HepG2 (cell line): Measurements from ENCODE around the gene SYCP2L. TPM values are rescaled to one million over a fixed set of nuclear protein-coding genes. Genes with fewer than 3 reads are reported as not detected.

ENCODE experiments used
- ATF7 ChIP-seq, 2 experiments: fragments of 450-650 bp in 1 of 2; sonication (generic) in 1 of 2; formaldehyde crosslinking in 1 of 2; IDR thresholded peaks; 2 replicates each; pipeline versions ENCODE4 v1.4.0 to v1.6.1; 2016 to 2020; ENCODE audit warnings: antibody characterized with exemption in 1 of 2, mild to moderate bottlenecking in 1 of 2, missing genetic modification reagents in 1 of 2
- CEBPB ChIP-seq: IDR thresholded peaks from 2 replicates; pipeline ENCODE4 v1.6.1; 2011; ENCODE audit warnings: low read depth, low read length, improper control_type of control experiment, borderline replicate concordance
- GATAD1 ChIP-seq: IDR thresholded peaks from 2 replicates; pipeline ENCODE4 v1.6.1; 2016; ENCODE audit warnings: missing genetic modification reagents, missing compliant biosample characterization
- HNF4A ChIP-seq: sonication (generic); formaldehyde crosslinking; IDR thresholded peaks from 2 replicates; pipeline ENCODE4 v1.4.0; 2020; ENCODE audit warnings: missing genetic modification reagents
- MAFG ChIP-seq: sonication (generic); formaldehyde crosslinking; IDR thresholded peaks from 2 replicates; pipeline ENCODE4 v1.5.1; 2020; ENCODE audit warnings: mild to moderate bottlenecking, missing genetic modification reagents
- MAFK ChIP-seq, 2 experiments: IDR thresholded peaks in 1 of 2; conservative IDR thresholded peaks in 1 of 2; 2 replicates each; pipeline ENCODE4 v1.6.1; 2011; ENCODE audit warnings: improper control_type of control experiment in 2 of 2, low read length in 2 of 2
- MIXL1 ChIP-seq: IDR thresholded peaks from 2 replicates; pipeline ENCODE4 v1.6.1; 2016
- MXD1 ChIP-seq: sonication (generic); formaldehyde crosslinking; IDR thresholded peaks from 2 replicates; pipeline ENCODE4 v1.4.0; 2020; ENCODE audit warnings: mild to moderate bottlenecking, missing genetic modification reagents
- PAXIP1 ChIP-seq: sonication (generic); formaldehyde crosslinking; conservative IDR thresholded peaks from 2 replicates; pipeline ENCODE4 v1.4.0; 2020; ENCODE audit warnings: mild to moderate bottlenecking, missing genetic modification reagents, moderate library complexity
- PHF20 ChIP-seq: sonication (generic); formaldehyde crosslinking; IDR thresholded peaks from 2 replicates; pipeline ENCODE4 v1.5.0; 2020; ENCODE audit warnings: mild to moderate bottlenecking, missing genetic modification reagents
- PREB ChIP-seq: sonication (generic); formaldehyde crosslinking; IDR thresholded peaks from 2 replicates; pipeline ENCODE4 v1.4.0; 2020; ENCODE audit warnings: missing genetic modification reagents
- RCOR2 ChIP-seq: IDR thresholded peaks from 2 replicates; pipeline ENCODE4 v1.6.1; 2016; ENCODE audit warnings: missing biosample characterization, missing genetic modification reagents
- RXRB ChIP-seq: IDR thresholded peaks from 2 replicates; pipeline ENCODE4 v1.6.1; 2016; ENCODE audit warnings: borderline replicate concordance, missing genetic modification reagents, missing compliant biosample characterization
- SOX13 ChIP-seq, 3 experiments: fragments of 450-650 bp in 1 of 3; sonication (generic) in 1 of 3; formaldehyde crosslinking in 1 of 3; IDR thresholded peaks in 2 of 3; conservative IDR thresholded peaks in 1 of 3; 2 replicates each; pipeline versions ENCODE4 v1.5.0 to v1.6.1; 2016 to 2020; ENCODE audit warnings: antibody characterized with exemption in 1 of 3, mild to moderate bottlenecking in 1 of 3, missing compliant biosample characterization in 1 of 3, missing genetic modification reagents in 1 of 3, moderate library complexity in 1 of 3
- TCF7 ChIP-seq: sonication (generic); IDR thresholded peaks from 2 replicates; pipeline ENCODE4 v1.6.1; 2016; ENCODE audit warnings: antibody characterized with exemption, low read depth
- ZBTB21 ChIP-seq: sonication (generic); formaldehyde crosslinking; IDR thresholded peaks from 2 replicates; pipeline ENCODE4 v1.4.0; 2020; ENCODE audit warnings: missing genetic modification reagents
- ZC3H13 ChIP-seq: sonication (generic); formaldehyde crosslinking; IDR thresholded peaks from 2 replicates; pipeline ENCODE4 v1.8.1; 2023; ENCODE audit warnings: mild to moderate bottlenecking, missing genetic modification reagents, moderate library complexity
- ZMAT5 ChIP-seq: sonication (generic); formaldehyde crosslinking; IDR thresholded peaks from 2 replicates; pipeline ENCODE4 v1.5.0; 2020; ENCODE audit warnings: mild to moderate bottlenecking, low read depth, missing genetic modification reagents, borderline replicate concordance
- ZMYM3 ChIP-seq: sonication (generic); formaldehyde crosslinking; IDR thresholded peaks from 2 replicates; pipeline ENCODE4 v1.5.1; 2020; ENCODE audit warnings: mild to moderate bottlenecking, missing genetic modification reagents
- ZNF251 ChIP-seq: sonication (generic); formaldehyde crosslinking; IDR thresholded peaks from 2 replicates; pipeline ENCODE4 v1.9.0; 2021; ENCODE audit warnings: mild to moderate bottlenecking, missing genetic modification reagents
- ZNF331 ChIP-seq: sonication (generic); formaldehyde crosslinking; IDR thresholded peaks from 2 replicates; pipeline ENCODE4 v1.4.0; 2020; ENCODE audit warnings: missing genetic modification reagents
- polyA plus RNA-seq, 8 experiments: library from polyadenylated mRNA; depleted of rRNA in 3 of 8; stranded (reverse) in 7 of 8; unstranded in 1 of 8; fragments of >200 nt; fragmentation: Illumina TruSeq in 4 of 8; extraction: Trizol in 4 of 8; gene quantifications; 2 replicates each; pipeline versions ENCODE4 v1.2.1 to v1.2.3, GENCODE V29; 2011 to 2016; ENCODE audit warnings: low read depth in 4 of 8, missing spikeins in 1 of 8, mixed read lengths in 1 of 8; ENCODE audit not compliant: insufficient read depth in 1 of 8
- total RNA-seq, 5 experiments: library from RNA; depleted of rRNA; stranded (reverse); fragments of >200 nt; fragmentation: Illumina TruSeq; extraction: Trizol; gene quantifications; 2 replicates each; pipeline ENCODE4 v1.2.3, GENCODE V29; 2016; ENCODE audit warnings: low read depth in 1 of 5

The SYCP2L gene
- total and polyA plus RNA-seq, 2 of the 13 experiments (the other 11 are each of a cell fraction or from before 2014, with no cell fraction given): 0.22 to 0.54 TPM

- TF ChIP-seq MAFG (CRISPR knock-in tag): no peak
- no peak for TF ChIP-seq PHF20 (CRISPR knock-in tag)
- TF ChIP-seq ZNF331 (CRISPR knock-in tag): no peak
- TF ChIP-seq PREB: no peak
- no peak for TF ChIP-seq ATF7 (IDR thresholded peaks at IDR 0.05)
- TF ChIP-seq ATF7 (CRISPR knock-in tag; IDR thresholded peaks at IDR 0.05): no peak
- no peak for TF ChIP-seq ZC3H13 (CRISPR knock-in tag)
- peak; percentile 62 to 85 for TF ChIP-seq MAFK (conservative IDR thresholded peaks at IDR 0.05 in 1 of 2, IDR thresholded peaks at IDR 0.05 in 1 of 2; ENCODE audit: low read length in 2 of 2)
- no peak for TF ChIP-seq ZNF251 (CRISPR knock-in tag)
- TF ChIP-seq ZBTB21 (CRISPR knock-in tag): no peak
- no peak for TF ChIP-seq MXD1 (CRISPR knock-in tag)
- peak; percentile 57 for TF ChIP-seq PAXIP1
- TF ChIP-seq CEBPB: peak; percentile 64; the same call in 1 of the 2 replicates
- TF ChIP-seq MIXL1 (CRISPR knock-in tag): 0 out of 2 replicates have a peak, but pooled peaks have one; percentile 28
- TF ChIP-seq ZMYM3 (CRISPR knock-in tag): no peak
- peak; percentile 42; the same call in 1 of the 2 replicates for TF ChIP-seq HNF4A (CRISPR knock-in tag)
- no peak for TF ChIP-seq SOX13 (IDR thresholded peaks at IDR 0.05)
- no peak; a peak in 1 of 4 replicates for TF ChIP-seq SOX13 (CRISPR knock-in tag; conservative IDR thresholded peaks at IDR 0.05 in 1 of 2, IDR thresholded peaks at IDR 0.05 in 1 of 2)
- TF ChIP-seq TCF7: peak; percentile 13; the same call in 1 of the 2 replicates
- no peak for TF ChIP-seq ZMAT5
- TF ChIP-seq RCOR2 (CRISPR knock-in tag): no peak
- no peak for TF ChIP-seq GATAD1 (CRISPR knock-in tag)
- peak; percentile 25; the same call in 1 of the 2 replicates for TF ChIP-seq RXRB (CRISPR knock-in tag)
Measured at GRCh38 chr6:10949579-10950490, 63.0 kb downstream of the SYCP2L start (continued).
